Esophagus squamous epithelium (tissue), 5 donors: ENCODE results near the gene MSL1. TPM values are rescaled to one million over a fixed set of nuclear protein-coding genes. Genes with fewer than 3 reads are reported as not detected.

Source experiments
- DNase-seq: peaks from one replicate; lab custom pipeline; 2025; lab: John Stamatoyannopoulos, UW
- H3K27ac ChIP-seq, 4 donors: fragments of 200-600 bp; sonication (generic); one replicate each; pipeline ENCODE4 v1.5.1; 2016 to 2019; ENCODE audit warnings: mild to moderate bottlenecking in 1 of 4
- H3K27me3 ChIP-seq, 4 donors: fragments of 200-600 bp; sonication (generic); 1 replicate in 3 of 4; 2 replicates in 1 of 4; pipeline versions ENCODE4 v1.5.1 to v1.6.0; 2017 to 2021; ENCODE audit warnings: antibody characterized with exemption in 1 of 4
- H3K36me3 ChIP-seq, 3 donors: fragments of 200-600 bp; sonication (generic); one replicate each; pipeline ENCODE4 v1.5.1; 2016 to 2019
- H3K4me1 ChIP-seq, 3 donors: fragments of 200-600 bp; sonication (generic); one replicate each; pipeline ENCODE4 v1.5.1; 2017 to 2019
- H3K4me3 ChIP-seq, 4 donors: fragments of 200-600 bp; sonication (generic); 1 replicate in 3 of 4; 2 replicates in 1 of 4; pipeline ENCODE4 v1.5.1; 2016 to 2019; ENCODE audit warnings: mild to moderate bottlenecking in 2 of 4, moderate library complexity in 1 of 4
- H3K9me3 ChIP-seq, 3 donors: fragments of 200-600 bp; sonication (generic); one replicate each; pipeline ENCODE4 v1.5.1; 2016 to 2019
- CTCF ChIP-seq, 6 experiments: fragments of 450-650 bp in 4 of 6; fragments of 200-600 bp in 2 of 6; sonication (generic) in 2 of 6; IDR thresholded peaks; one replicate each; pipeline ENCODE4 v1.5.1; 2016 to 2019; ENCODE audit warnings: antibody characterized with exemption in 6 of 6, mild to moderate bottlenecking in 4 of 6, moderate library complexity in 4 of 6
- POLR2A ChIP-seq, 4 donors: fragments of 450-650 bp; IDR thresholded peaks; one replicate each; pipeline ENCODE4 v1.6.1; 2017; ENCODE audit warnings: antibody characterized with exemption in 4 of 4, mild to moderate bottlenecking in 4 of 4, moderate library complexity in 3 of 4
- WGBS, 2 donors: methylation state at CpG; one replicate each; pipeline ENCODE4 v1.1.5; 2018; 5-methylcytosine and 5-hydroxymethylcytosine counted together
- intact Hi-C: fragments of 100-400 bp; cut with DNase I; formaldehyde crosslinking; loops from one replicate; pipeline ENCODE4 v1.15.0; 2022
- total RNA-seq, 4 donors: library from RNA; depleted of rRNA; stranded (reverse); fragments of >200 nt; gene quantifications; one replicate each; pipeline ENCODE4 v1.1.0, GENCODE V29; 2016
- donor health status: DM: yes; HTN: yes; CAD: no.

The MSL1 gene
- total RNA-seq, 4 donors from 2014 or later: 41.5 to 59.9 (median 51.5) TPM

DNA sequence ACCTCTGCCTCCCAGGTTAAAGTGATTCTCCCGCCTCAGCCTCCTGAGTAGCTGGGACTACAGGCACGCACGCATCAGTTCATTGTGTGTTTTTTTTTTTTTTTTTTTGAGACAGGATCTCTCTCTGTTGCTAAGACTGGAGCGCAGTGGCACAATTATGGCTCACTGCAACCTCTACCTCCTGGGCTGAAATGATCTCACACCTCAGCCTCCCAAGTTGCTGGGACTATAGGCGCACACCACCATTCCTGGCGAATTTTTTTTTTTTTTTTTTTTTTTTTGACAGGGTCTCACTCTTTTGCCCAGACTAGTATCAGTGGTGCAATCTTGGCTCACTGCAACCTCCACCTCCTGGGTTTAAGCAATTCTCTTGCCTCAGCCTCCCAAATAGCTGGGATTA is 37.7 kb downstream of the MSL1 start:
- intact Hi-C loops: no loop called here
- no peak for DNase-seq
- H3K27me3 ChIP-seq: no peaks in the 10 kb centered on the region
- peaks cover 26 to 85% (median 31%) of the 10 kb centered on the region in 3 donors for H3K36me3 ChIP-seq
- H3K9me3 ChIP-seq: no peaks in the 10 kb centered on the region
- peaks cover 0 to 14% (median 7%) of the 10 kb centered on the region in 3 donors for H3K4me1 ChIP-seq
- H3K27ac ChIP-seq: no peak overlapping the region
- TF ChIP-seq POLR2A (IDR thresholded peaks at IDR 0.05) (no peak), CTCF (IDR thresholded peaks at IDR 0.05) (no peak)
- WGBS, 2 donors: 89 to 90% methylated on average over 6 of the region's 6 CpGs
- H3K4me3 ChIP-seq: no peak overlapping the region

- no peak for TF ChIP-seq CTCF (IDR thresholded peaks at IDR 0.05)
- TF ChIP-seq POLR2A (IDR thresholded peaks at IDR 0.05): no peak
- no peaks in the 10 kb centered on the region for H3K9me3 ChIP-seq
- H3K4me1 ChIP-seq: peaks cover 0 to 10% (median 0%) of the 10 kb centered on the region in 3 donors
- 82 to 94% methylated on average over 3 of the region's 3 CpGs for WGBS, 2 donors
- DNase-seq: no peak
- peak overlapping the region; percentile 21 to 70 (median 64) for H3K27ac ChIP-seq
- H3K27me3 ChIP-seq: no peaks in the 10 kb centered on the region
- intact Hi-C loops: loop anchor here (5.0 to 10.0 kb wide), 2 partner anchors 55 to 153 kb away; partner anchors contain the start of gene CSF3
- H3K4me3 ChIP-seq: no peak overlapping the region
- H3K36me3 ChIP-seq: peaks cover 45 to 100% (median 67%) of the 10 kb centered on the region in 3 donors
These were observed 46.0 kb downstream of the MSL1 start for GRCh38 chr17:40167685-40168261.

- Histone ChIP-seq H3K4me3 (no peak overlapping the region), H3K27me3 (no peaks in the 10 kb centered on the region), H3K36me3 (peaks cover 41 to 100% (median 64%) of the 10 kb centered on the region in 3 donors), H3K27ac (peak overlapping the region; percentile 21 to 70 (median 64)), H3K9me3 (no peaks in the 10 kb centered on the region), H3K4me1 (peaks cover 0 to 10% (median 0%) of the 10 kb centered on the region in 3 donors)
- no peak for DNase-seq
- TF ChIP-seq CTCF (IDR thresholded peaks at IDR 0.05) (peak; percentile 82 to 90 (median 86)), POLR2A (IDR thresholded peaks at IDR 0.05) (no peak)
- intact Hi-C loops: loop anchor here (5.0 to 10.0 kb wide), 2 partner anchors 56 to 154 kb away; partner anchors contain the start of gene CSF3
- 35 to 37% methylated on average over 11 of the region's 11 CpGs for WGBS, 2 donors
These were observed 46.6 kb downstream of the MSL1 start for GRCh38 chr17:40168262-40168832.

DNA sequence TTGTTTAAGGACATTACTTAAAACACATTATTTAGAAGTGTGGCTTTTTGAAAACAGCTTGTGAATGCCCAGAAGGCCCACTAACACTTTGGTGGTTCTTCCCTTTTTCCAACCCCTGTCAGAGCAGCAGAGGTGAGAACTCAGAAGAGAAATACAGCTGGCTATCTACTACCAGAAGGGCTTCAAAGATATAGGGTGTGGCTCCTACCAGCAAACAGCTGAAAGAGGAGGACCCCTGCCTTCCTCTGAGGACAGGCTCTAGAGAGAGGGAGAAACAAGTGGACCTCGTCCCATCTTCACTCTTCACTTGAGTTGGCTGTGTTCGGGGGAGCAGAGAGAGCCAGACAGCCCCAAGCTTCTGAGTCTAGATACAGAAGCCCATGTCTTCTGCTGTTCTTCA is 48.6 kb downstream of the MSL1 start:
- H3K9me3 ChIP-seq: no peaks in the 10 kb centered on the region
- H3K36me3 ChIP-seq: peaks cover 30 to 97% (median 50%) of the 10 kb centered on the region in 3 donors
- intact Hi-C loops: no loop called here
- 82 to 95% methylated on average over 2 of the region's 2 CpGs for WGBS, 2 donors
- peak overlapping the region in 1 of 4 donors; percentile 5 for H3K27ac ChIP-seq
- no peak for DNase-seq
- no peaks in the 10 kb centered on the region for H3K27me3 ChIP-seq
- TF ChIP-seq CTCF (IDR thresholded peaks at IDR 0.05) (no peak), POLR2A (IDR thresholded peaks at IDR 0.05) (no peak)
- peaks cover 0 to 17% (median 0%) of the 10 kb centered on the region in 3 donors for H3K4me1 ChIP-seq
- H3K4me3 ChIP-seq: no peak overlapping the region

DNA sequence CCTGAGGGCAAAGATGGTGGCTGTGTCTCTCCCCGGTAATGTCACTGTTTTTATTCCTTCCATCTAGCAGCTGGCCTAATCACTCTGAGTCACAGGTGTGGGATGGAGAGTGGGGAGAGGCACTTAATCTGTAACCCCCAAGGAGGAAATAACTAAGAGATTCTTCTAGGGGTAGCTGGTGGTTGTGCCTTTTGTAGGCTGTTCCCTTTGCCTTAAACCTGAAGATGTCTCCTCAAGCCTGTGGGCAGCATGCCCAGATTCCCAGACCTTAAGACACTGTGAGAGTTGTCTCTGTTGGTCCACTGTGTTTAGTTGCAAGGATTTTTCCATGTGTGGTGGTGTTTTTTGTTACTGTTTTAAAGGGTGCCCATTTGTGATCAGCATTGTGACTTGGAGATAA is 50.0 kb downstream of the MSL1 start:
- WGBS, 2 donors: 73 to 80% methylated on average over 1 of the region's 1 CpG
- intact Hi-C loops: no loop called here
- no peaks in the 10 kb centered on the region for H3K27me3 ChIP-seq
- H3K36me3 ChIP-seq: peaks cover 30 to 83% (median 47%) of the 10 kb centered on the region in 3 donors
- H3K4me3 ChIP-seq: no peak overlapping the region
- peaks cover 0 to 31% (median 4%) of the 10 kb centered on the region in 3 donors for H3K4me1 ChIP-seq
- no peak for DNase-seq
- no peak overlapping the region for H3K27ac ChIP-seq
- TF ChIP-seq CTCF (IDR thresholded peaks at IDR 0.05) (no peak), POLR2A (IDR thresholded peaks at IDR 0.05) (no peak)
- no peaks in the 10 kb centered on the region for H3K9me3 ChIP-seq
